Measurements from ENCODE around the gene KHDC3L.

Gene KHDC3L

GRCh38 chr6:73339340-73339739 lies 23.1 kb upstream of the KHDC3L start:
- CTCF ChIA-PET: interaction anchor here (0.6 to 1.7 kb wide), 5 partner anchors 13 to 313 kb away, joined by 3 to 9 read pairs (median 4); no protein-coding TSS in a partner anchor
- H3K4me3 ChIP-seq (ENCODE audit: low read depth, low read length): no peak overlapping the region
- no peaks in the 10 kb centered on the region for H3K36me3 ChIP-seq (ENCODE audit: control insufficient read depth in 2 of 2, insufficient read depth in 1 of 2, low read length in 2 of 2)
- H3K9me3 ChIP-seq (ENCODE audit: control insufficient read depth, insufficient read depth, low read depth, low read length): no peaks in the 10 kb centered on the region
- POLR2A ChIA-PET: no interaction called here
- TF ChIP-seq OVOL3 (tag by site-specific recombination; IDR thresholded peaks at IDR 0.05) (no peak), ZNF660 (tag by site-specific recombination; IDR thresholded peaks at IDR 0.05) (0 out of 2 replicates have a peak, but pooled peaks have one; percentile 13), ZNF335 (tag by site-specific recombination; conservative IDR thresholded peaks at IDR 0.05) (peak; percentile 66)
- no peaks in the 10 kb centered on the region for H3K4me1 ChIP-seq (ENCODE audit: control insufficient read depth, insufficient read depth, low read length)
- H3K27ac ChIP-seq (ENCODE audit: extremely low read depth, low read depth, low read length): no peak overlapping the region

DNA sequence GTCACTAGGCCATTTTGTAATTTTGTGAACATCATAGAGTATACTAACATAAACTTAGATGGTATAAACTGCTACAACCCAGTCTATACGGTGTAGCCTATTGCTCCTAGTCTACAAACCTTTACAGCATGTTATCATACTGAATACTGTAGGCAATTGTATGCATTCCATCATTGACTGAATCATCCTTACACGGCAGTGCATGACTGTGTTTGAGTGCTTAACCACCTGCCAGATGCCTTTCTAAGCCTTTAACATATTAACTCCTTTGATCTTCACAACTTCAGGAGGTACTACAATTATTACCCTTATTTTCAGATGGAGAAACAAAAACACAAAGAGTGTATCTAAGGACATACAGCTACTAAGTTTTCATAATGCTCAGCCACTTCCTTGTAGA lies 22.4 kb upstream of the KHDC3L start:
- CTCF ChIA-PET: interaction anchor here (0.5 to 1.4 kb wide), 2 partner anchors 10 to 1028 kb away, joined by 3 to 4 read pairs; no protein-coding TSS in a partner anchor
- POLR2A ChIA-PET: no interaction called here

DNA sequence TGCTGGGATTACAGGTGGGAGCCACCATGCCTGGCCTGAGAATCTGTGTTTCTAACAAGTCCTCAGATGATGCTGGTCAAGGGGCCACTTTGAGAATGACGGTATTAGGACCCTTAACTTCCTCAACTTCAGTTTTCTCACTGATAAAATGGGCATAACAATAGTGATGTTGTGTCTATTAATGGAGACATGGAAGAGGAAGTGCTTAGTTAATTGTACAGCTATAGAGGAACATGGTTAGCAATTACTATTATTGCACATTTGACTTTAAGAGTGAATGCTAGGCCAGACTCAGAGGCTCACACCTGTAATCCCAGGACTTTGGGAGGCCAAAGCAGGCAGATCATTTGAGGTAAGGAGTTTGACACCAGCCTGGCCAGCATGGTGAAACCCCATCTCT lies 21.1 kb upstream of the KHDC3L start:
- POLR2A ChIA-PET: no interaction called here
- Histone ChIP-seq H3K9me3 (ENCODE audit: control insufficient read depth, insufficient read depth, low read depth, low read length) (no peaks in the 10 kb centered on the region), H3K36me3 (ENCODE audit: control insufficient read depth in 2 of 2, insufficient read depth in 1 of 2, low read length in 2 of 2) (no peaks in the 10 kb centered on the region), H3K4me3 (ENCODE audit: low read depth, low read length) (no peak overlapping the region), H3K27ac (ENCODE audit: extremely low read depth, low read depth, low read length) (no peak overlapping the region), H3K4me1 (ENCODE audit: control insufficient read depth, insufficient read depth, low read length) (no peaks in the 10 kb centered on the region)
- TF ChIP-seq PATZ1 (tag by site-specific recombination; IDR thresholded peaks at IDR 0.05) (no peak), ZNF623 (tag by site-specific recombination; IDR thresholded peaks at IDR 0.05) (no peak), ZNF610 (tag by site-specific recombination; IDR thresholded peaks at IDR 0.05; ENCODE audit: borderline replicate concordance) (no peak), ZNF146 (tag by site-specific recombination; IDR thresholded peaks at IDR 0.05) (no peak), ZEB2 (tag by site-specific recombination; IDR thresholded peaks at IDR 0.05) (no peak), ZFHX2 (tag by site-specific recombination; conservative IDR thresholded peaks at IDR 0.05) (no peak), ZNF707 (tag by site-specific recombination; IDR thresholded peaks at IDR 0.05) (no peak), ZNF843 (tag by site-specific recombination; IDR thresholded peaks at IDR 0.05) (no peak), SP2 (tag by site-specific recombination; IDR thresholded peaks at IDR 0.05) (no peak), ZIC2 (tag by site-specific recombination; IDR thresholded peaks at IDR 0.05) (no peak), ZNF791 (tag by site-specific recombination; IDR thresholded peaks at IDR 0.05) (no peak), ZNF423 (tag by site-specific recombination; IDR thresholded peaks at IDR 0.05) (no peak), EGR2 (tag by site-specific recombination; IDR thresholded peaks at IDR 0.05; ENCODE audit: low read depth) (no peak), ZNF488 (tag by site-specific recombination; IDR thresholded peaks at IDR 0.05) (no peak), FEZF1 (tag by site-specific recombination; IDR thresholded peaks at IDR 0.05) (no peak), ZNF658 (tag by site-specific recombination; IDR thresholded peaks at IDR 0.05) (no peak), ZNF76 (tag by site-specific recombination; IDR thresholded peaks at IDR 0.05; ENCODE audit: borderline replicate concordance, low read depth) (no peak)
- TF ChIP-seq, protein P1, sequence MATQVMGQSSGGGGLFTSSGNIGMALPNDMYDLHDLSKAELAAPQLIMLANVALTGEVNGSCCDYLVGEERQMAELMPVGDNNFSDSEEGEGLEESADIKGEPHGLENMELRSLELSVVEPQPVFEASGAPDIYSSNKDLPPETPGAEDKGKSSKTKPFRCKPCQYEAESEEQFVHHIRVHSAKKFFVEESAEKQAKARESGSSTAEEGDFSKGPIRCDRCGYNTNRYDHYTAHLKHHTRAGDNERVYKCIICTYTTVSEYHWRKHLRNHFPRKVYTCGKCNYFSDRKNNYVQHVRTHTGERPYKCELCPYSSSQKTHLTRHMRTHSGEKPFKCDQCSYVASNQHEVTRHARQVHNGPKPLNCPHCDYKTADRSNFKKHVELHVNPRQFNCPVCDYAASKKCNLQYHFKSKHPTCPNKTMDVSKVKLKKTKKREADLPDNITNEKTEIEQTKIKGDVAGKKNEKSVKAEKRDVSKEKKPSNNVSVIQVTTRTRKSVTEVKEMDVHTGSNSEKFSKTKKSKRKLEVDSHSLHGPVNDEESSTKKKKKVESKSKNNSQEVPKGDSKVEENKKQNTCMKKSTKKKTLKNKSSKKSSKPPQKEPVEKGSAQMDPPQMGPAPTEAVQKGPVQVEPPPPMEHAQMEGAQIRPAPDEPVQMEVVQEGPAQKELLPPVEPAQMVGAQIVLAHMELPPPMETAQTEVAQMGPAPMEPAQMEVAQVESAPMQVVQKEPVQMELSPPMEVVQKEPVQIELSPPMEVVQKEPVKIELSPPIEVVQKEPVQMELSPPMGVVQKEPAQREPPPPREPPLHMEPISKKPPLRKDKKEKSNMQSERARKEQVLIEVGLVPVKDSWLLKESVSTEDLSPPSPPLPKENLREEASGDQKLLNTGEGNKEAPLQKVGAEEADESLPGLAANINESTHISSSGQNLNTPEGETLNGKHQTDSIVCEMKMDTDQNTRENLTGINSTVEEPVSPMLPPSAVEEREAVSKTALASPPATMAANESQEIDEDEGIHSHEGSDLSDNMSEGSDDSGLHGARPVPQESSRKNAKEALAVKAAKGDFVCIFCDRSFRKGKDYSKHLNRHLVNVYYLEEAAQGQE (tag by site-specific recombination; IDR thresholded peaks at IDR 0.05): no peak
- CTCF ChIA-PET: interaction anchor here (0.5 to 1.4 kb wide), 2 partner anchors 8 to 259 kb away, joined by 3 to 4 read pairs; no protein-coding TSS in a partner anchor

More for the DNA sequence above, 22.4 kb upstream of the KHDC3L start:
- Histone ChIP-seq H3K27ac (ENCODE audit: extremely low read depth, low read depth, low read length) (no peak overlapping the region), H3K36me3 (ENCODE audit: control insufficient read depth in 2 of 2, insufficient read depth in 1 of 2, low read length in 2 of 2) (no peaks in the 10 kb centered on the region), H3K9me3 (ENCODE audit: control insufficient read depth, insufficient read depth, low read depth, low read length) (no peaks in the 10 kb centered on the region), H3K4me3 (ENCODE audit: low read depth, low read length) (no peak overlapping the region), H3K4me1 (ENCODE audit: control insufficient read depth, insufficient read depth, low read length) (no peaks in the 10 kb centered on the region)
- no peak for TF ChIP-seq YY1 (tag by site-specific recombination; IDR thresholded peaks at IDR 0.05)
- no peak for TF ChIP-seq BCL6B (tag by site-specific recombination; IDR thresholded peaks at IDR 0.05)
